Transverse colon (tissue), 3 donors: ENCODE measurements around the gene DOCK10.
"Not testable (repeated sequence)": the region's sequence is repeated elsewhere in the genome, so short reads cannot be mapped to it uniquely, and the experiment has no call there.

Source experiments
- EP300 ChIP-seq: sonication (generic); formaldehyde crosslinking; IDR thresholded peaks from one replicate; pipeline ENCODE4 v1.6.1; 2017; ENCODE audit warnings: antibody characterized with exemption, low read depth
- POLR2A ChIP-seq: fragments of 450-650 bp; IDR thresholded peaks from one replicate; pipeline ENCODE4 v1.6.1; 2016; ENCODE audit warnings: antibody characterized with exemption, mild to moderate bottlenecking, moderate library complexity
- TF ChIP-seq, protein P1 (sequence below), 5 experiments: fragments of 200-600 bp in 3 of 5; fragments of 450-650 bp in 2 of 5; sonication (generic) in 3 of 5; IDR thresholded peaks; 1 replicate in 2 of 5; 2 replicates in 3 of 5; pipeline ENCODE4 v1.5.1; 2016 to 2017; ENCODE audit warnings: antibody characterized with exemption in 5 of 5, inconsistent platforms in 3 of 5, mild to moderate bottlenecking in 2 of 5, moderate library complexity in 1 of 5

DNA sequence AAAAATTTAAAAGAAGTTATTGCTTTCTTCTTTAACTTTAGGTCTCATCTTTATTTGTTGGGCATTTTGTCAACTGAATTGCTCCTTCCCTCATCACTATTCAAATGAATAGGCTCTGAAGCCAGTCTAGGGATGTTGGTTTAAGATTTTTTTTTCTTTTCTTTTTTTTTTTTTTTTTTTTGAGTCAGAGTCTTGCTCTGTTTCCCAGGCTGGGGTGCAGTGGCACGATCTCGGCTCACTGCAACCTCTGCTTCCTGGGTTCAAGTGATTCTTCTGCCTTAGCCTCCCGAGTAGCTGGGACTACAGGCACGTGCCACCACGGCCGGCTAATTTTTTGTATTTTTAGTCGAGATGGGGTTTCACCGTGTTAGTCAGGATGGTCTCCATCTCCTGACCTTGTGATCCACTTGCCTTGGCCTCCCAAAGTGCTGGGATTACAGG, 98.6 kb downstream of the DOCK10 start:
- TF ChIP-seq, protein P1, sequence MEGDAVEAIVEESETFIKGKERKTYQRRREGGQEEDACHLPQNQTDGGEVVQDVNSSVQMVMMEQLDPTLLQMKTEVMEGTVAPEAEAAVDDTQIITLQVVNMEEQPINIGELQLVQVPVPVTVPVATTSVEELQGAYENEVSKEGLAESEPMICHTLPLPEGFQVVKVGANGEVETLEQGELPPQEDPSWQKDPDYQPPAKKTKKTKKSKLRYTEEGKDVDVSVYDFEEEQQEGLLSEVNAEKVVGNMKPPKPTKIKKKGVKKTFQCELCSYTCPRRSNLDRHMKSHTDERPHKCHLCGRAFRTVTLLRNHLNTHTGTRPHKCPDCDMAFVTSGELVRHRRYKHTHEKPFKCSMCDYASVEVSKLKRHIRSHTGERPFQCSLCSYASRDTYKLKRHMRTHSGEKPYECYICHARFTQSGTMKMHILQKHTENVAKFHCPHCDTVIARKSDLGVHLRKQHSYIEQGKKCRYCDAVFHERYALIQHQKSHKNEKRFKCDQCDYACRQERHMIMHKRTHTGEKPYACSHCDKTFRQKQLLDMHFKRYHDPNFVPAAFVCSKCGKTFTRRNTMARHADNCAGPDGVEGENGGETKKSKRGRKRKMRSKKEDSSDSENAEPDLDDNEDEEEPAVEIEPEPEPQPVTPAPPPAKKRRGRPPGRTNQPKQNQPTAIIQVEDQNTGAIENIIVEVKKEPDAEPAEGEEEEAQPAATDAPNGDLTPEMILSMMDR (IDR thresholded peaks at IDR 0.05): not testable (repeated sequence)
- TF ChIP-seq POLR2A, EP300: not testable (repeated sequence)
